Measurements from ENCODE around the gene GALNT2. TPM values are rescaled to one million over a fixed set of nuclear protein-coding genes. Genes with fewer than 3 reads are reported as not detected.

The GALNT2 gene
- total RNA-seq, 1 donor from 2014 or later = 66.3 TPM

- no peak for TF ChIP-seq CTCF (conservative IDR thresholded peaks at IDR 0.05)
- Mint-ChIP-seq H3K27me3 (no peaks in the 10 kb centered on the region), H3K9me3 (no peaks in the 10 kb centered on the region), H3K27ac (no peak overlapping the region), H3K4me3 (no peak overlapping the region), H3K36me3 (peaks cover 5% of the 10 kb centered on the region), H3K4me1 (ENCODE audit: unreplicated experiment) (peaks cover 7% of the 10 kb centered on the region)
- DNase-seq (ENCODE audit: extremely low spot score, unreplicated experiment) = no peak
Measured at GRCh38 chr1:230280906-230281413, 213.9 kb downstream of the GALNT2 start.

DNA sequence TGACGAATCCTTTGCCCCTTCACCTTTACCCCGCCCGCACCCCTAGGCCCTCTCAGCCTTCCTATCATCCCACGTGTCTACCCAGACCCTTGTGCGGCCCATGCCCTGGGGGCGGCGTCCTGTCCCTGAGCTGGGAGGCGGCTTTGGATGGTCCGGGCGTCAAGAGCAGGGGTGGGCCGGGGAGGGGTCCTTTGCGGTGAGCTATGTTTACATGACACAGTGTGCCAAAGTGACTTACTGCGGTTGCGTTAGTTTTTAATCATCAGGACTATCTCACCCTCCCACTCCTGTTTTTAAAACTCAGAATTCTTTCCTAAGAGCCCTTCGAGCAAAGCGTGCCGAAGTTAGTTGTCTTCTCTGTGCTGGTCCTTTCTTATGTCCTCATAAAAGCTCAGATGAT is 214.5 kb downstream of the GALNT2 start:
- no peak for DNase-seq (ENCODE audit: extremely low spot score, unreplicated experiment)
- no peak overlapping the region for H3K4me3 Mint-ChIP-seq
- peaks cover 5% of the 10 kb centered on the region for H3K36me3 Mint-ChIP-seq
- peaks cover 7% of the 10 kb centered on the region for H3K4me1 Mint-ChIP-seq (ENCODE audit: unreplicated experiment)
- TF ChIP-seq CTCF (conservative IDR thresholded peaks at IDR 0.05) = no peak
- no peaks in the 10 kb centered on the region for H3K9me3 Mint-ChIP-seq
- no peak overlapping the region for H3K27ac Mint-ChIP-seq
- no peaks in the 10 kb centered on the region for H3K27me3 Mint-ChIP-seq

GRCh38 chr1:230282157-230282556 is 215.1 kb downstream of the GALNT2 start:
- Mint-ChIP-seq H3K4me3 (no peak overlapping the region), H3K9me3 (no peaks in the 10 kb centered on the region), H3K36me3 (peaks cover 4% of the 10 kb centered on the region), H3K27me3 (no peaks in the 10 kb centered on the region), H3K4me1 (ENCODE audit: unreplicated experiment) (peaks cover 7% of the 10 kb centered on the region), H3K27ac (no peak overlapping the region)
- no peak for TF ChIP-seq CTCF (conservative IDR thresholded peaks at IDR 0.05)
- no peak for DNase-seq (ENCODE audit: extremely low spot score, unreplicated experiment)

DNA sequence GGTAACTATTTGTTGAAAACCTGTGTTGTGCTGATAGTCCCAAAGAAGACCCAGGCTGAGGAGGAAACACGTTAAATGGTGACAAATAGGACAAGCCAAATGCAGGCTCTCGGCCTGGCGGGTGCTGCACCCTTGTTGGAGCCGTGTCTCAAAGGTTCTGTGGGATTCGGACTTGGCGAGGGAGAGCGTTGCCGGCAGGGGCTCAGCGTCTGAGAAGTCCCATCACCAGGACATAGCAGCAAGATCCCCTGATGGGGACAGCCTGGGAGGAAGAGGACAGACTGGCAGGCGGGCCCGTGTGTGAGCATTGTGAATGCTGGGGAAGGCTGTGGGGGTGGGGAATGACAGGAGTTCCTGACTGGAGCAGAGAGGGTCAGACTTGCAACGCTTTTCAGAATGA is 216.6 kb downstream of the GALNT2 start:
- no peaks in the 10 kb centered on the region for H3K4me1 Mint-ChIP-seq (ENCODE audit: unreplicated experiment)
- no peak overlapping the region for H3K27ac Mint-ChIP-seq
- H3K27me3 Mint-ChIP-seq = peaks cover 7% of the 10 kb centered on the region
- DNase-seq (ENCODE audit: extremely low spot score, unreplicated experiment) = no peak
- no peaks in the 10 kb centered on the region for H3K36me3 Mint-ChIP-seq
- no peaks in the 10 kb centered on the region for H3K9me3 Mint-ChIP-seq
- H3K4me3 Mint-ChIP-seq = no peak overlapping the region
- TF ChIP-seq CTCF (conservative IDR thresholded peaks at IDR 0.05) = no peak

- H3K4me3 Mint-ChIP-seq = no peak overlapping the region
- DNase-seq (ENCODE audit: extremely low spot score, unreplicated experiment) = no peak
- no peaks in the 10 kb centered on the region for H3K9me3 Mint-ChIP-seq
- H3K27me3 Mint-ChIP-seq = peaks cover 10% of the 10 kb centered on the region
- TF ChIP-seq CTCF (conservative IDR thresholded peaks at IDR 0.05) = no peak
- H3K36me3 Mint-ChIP-seq = no peaks in the 10 kb centered on the region
- H3K27ac Mint-ChIP-seq = no peak overlapping the region
- H3K4me1 Mint-ChIP-seq (ENCODE audit: unreplicated experiment) = no peaks in the 10 kb centered on the region
Measured at GRCh38 chr1:230284891-230285290, 217.9 kb downstream of the GALNT2 start.

DNA sequence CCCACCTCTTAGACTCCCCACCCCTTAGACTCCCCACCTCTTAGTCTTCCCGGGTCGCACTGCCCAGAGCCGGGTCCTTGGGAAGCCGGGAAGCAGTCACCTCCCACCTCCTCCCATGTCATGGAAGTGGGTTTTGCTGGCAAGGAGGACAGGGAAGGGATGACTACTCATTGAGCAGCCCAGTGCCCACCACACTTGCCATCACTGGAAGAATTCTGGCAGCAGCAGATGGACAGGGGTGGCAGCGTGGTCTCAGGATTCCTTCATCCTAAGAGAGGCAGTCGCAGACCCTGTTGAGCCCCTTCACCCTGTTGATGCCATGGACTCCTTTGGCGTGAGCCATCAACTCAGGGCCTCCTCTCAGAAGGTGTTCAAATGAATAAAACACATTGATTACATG is 218.3 kb downstream of the GALNT2 start:
- no peak for DNase-seq (ENCODE audit: extremely low spot score, unreplicated experiment)
- no peak for TF ChIP-seq CTCF (conservative IDR thresholded peaks at IDR 0.05)
- Mint-ChIP-seq H3K9me3 (no peaks in the 10 kb centered on the region), H3K36me3 (no peaks in the 10 kb centered on the region), H3K27me3 (peaks cover 10% of the 10 kb centered on the region), H3K27ac (no peak overlapping the region), H3K4me1 (ENCODE audit: unreplicated experiment) (no peaks in the 10 kb centered on the region), H3K4me3 (no peak overlapping the region)

Data from type B pancreatic cell (in vitro differentiated cells).